Measurements from ENCODE around the gene CEP89. TPM values are rescaled to one million over a fixed set of nuclear protein-coding genes. Genes with fewer than 3 reads are reported as not detected.

CEP89 gene
- total RNA-seq, 1 experiment from 2014 or later = 27.6 TPM

- RAD21 ChIA-PET (ENCODE audit: low non-redundant PET in 1 of 2, low total read pairs in 2 of 2, uncharacterized antibody in 2 of 2, unreplicated experiment in 2 of 2) = no interaction called here
- Histone ChIP-seq H2AFZ (ENCODE audit: low read depth, low read length, poor library complexity, severe bottlenecking) (no peak overlapping the region), H3K4me2 (ENCODE audit: low read length) (no peak overlapping the region), H3K9me3 (ENCODE audit: control insufficient read depth in 1 of 2, insufficient read depth in 1 of 2, low read depth in 1 of 2, low read length in 2 of 2) (no peaks in the 10 kb centered on the region), H3K9me2 (ENCODE audit: insufficient read depth) (no peaks in the 10 kb centered on the region), H3K9ac (ENCODE audit: low read length) (no peak overlapping the region), H3K4me3 (replicated peaks in 1 of 2; ENCODE audit: low read depth in 1 of 2, low read length in 2 of 2) (no peak overlapping the region), H3K36me3 (ENCODE audit: control insufficient read depth in 1 of 2, insufficient read depth in 2 of 2, low read length in 2 of 2) (no peaks in the 10 kb centered on the region), H3K4me1 (ENCODE audit: control insufficient read depth in 1 of 2, insufficient read depth in 2 of 2, low read length in 2 of 2) (0 out of 4 replicates have a peak, but pooled peaks cover 2% of the 10 kb centered on the region in 2 experiments), H3K27me3 (ENCODE audit: insufficient read depth, low read length) (no peaks in the 10 kb centered on the region), H4K20me1 (ENCODE audit: insufficient read depth) (no peaks in the 10 kb centered on the region), H3K27ac (ENCODE audit: low read depth, low read length) (no peak overlapping the region), H3K79me2 (ENCODE audit: insufficient read depth, low read length) (no peaks in the 10 kb centered on the region)
- TF ChIP-seq SRF (IDR thresholded peaks at IDR 0.05; ENCODE audit: low read depth) (no peak), ELF1 (IDR thresholded peaks at IDR 0.05; ENCODE audit: borderline replicate concordance, low read depth) (no peak), MAX (IDR thresholded peaks at IDR 0.05) (no peak), CTCF (IDR thresholded peaks at IDR 0.05 in 2 of 3, conservative IDR thresholded peaks at IDR 0.05 in 1 of 3; ENCODE audit: borderline replicate concordance in 1 of 3, insufficient read depth in 1 of 3, low read depth in 2 of 3, low read length in 2 of 3) (no peak), SIN3A (IDR thresholded peaks at IDR 0.05; ENCODE audit: low read depth) (no peak), RAD21 (IDR thresholded peaks at IDR 0.05; ENCODE audit: low read depth) (no peak), ZNF274 (IDR thresholded peaks at IDR 0.05; ENCODE audit: low read depth, low read length) (no peak), POLR2AphosphoS5 (IDR thresholded peaks at IDR 0.05; ENCODE audit: low read depth, low read length) (no peak)
- BruUV-seq (replicated peaks) = no TSS peak
- CTCF ChIA-PET = no interaction called here
- ATAC-seq = no peak
- DNase-seq (ENCODE audit: low read depth, low spot score) = no peak
- POLR2A ChIA-PET = no interaction called here
- intact Hi-C loops (cut with micrococcal nuclease) = no loop called here
Measured at GRCh38 chr19:32830231-32831014, 141.3 kb downstream of the CEP89 start.

Measured in HCT116 (cell line).